HFF-Myc (cell line): ENCODE results near the gene KCTD3.

Experiments
- DNase-seq: peaks from one replicate; pipeline ENCODE4 v3.0.0-alpha.2; 2011; ENCODE audit warnings: low read depth; ENCODE audit errors: extremely low read depth
- H3K4me3 ChIP-seq: replicated peaks from 2 replicates; pipeline ENCODE4 v1.5.1; 2011; ENCODE audit warnings: low read depth, mild to moderate bottlenecking, control low read depth, low read length
- CTCF ChIP-seq: IDR thresholded peaks from 2 replicates; pipeline ENCODE4 v1.5.1; 2012; ENCODE audit warnings: mild to moderate bottlenecking, low read depth, low read length, control low read depth; ENCODE audit errors: missing control alignments

Gene KCTD3

GRCh38 chr1:215600867-215601266 lies 33.8 kb downstream of the KCTD3 start:
- no peak for TF ChIP-seq CTCF
- no peak for DNase-seq
- no peak overlapping the region for H3K4me3 ChIP-seq

- TF ChIP-seq CTCF: no peak
- no peak overlapping the region for H3K4me3 ChIP-seq
- DNase-seq: no peak
Observed at GRCh38 chr1:215601276-215601675, 34.2 kb downstream of the KCTD3 start.

- no peak overlapping the region for H3K4me3 ChIP-seq
- TF ChIP-seq CTCF: no peak
- DNase-seq: no peak
Observed at GRCh38 chr1:215603319-215603718, 36.2 kb downstream of the KCTD3 start.

- H3K4me3 ChIP-seq: no peak overlapping the region
- TF ChIP-seq CTCF: no peak
- DNase-seq: no peak
Observed at GRCh38 chr1:215605011-215605621, 38.0 kb downstream of the KCTD3 start.

- no peak for DNase-seq
- no peak for TF ChIP-seq CTCF
- H3K4me3 ChIP-seq: no peak overlapping the region
Observed at GRCh38 chr1:215606036-215606435, 38.9 kb downstream of the KCTD3 start.

GRCh38 chr1:215606564-215607168 lies 39.6 kb downstream of the KCTD3 start:
- no peak overlapping the region for H3K4me3 ChIP-seq
- peak; percentile 8 for TF ChIP-seq CTCF
- no peak for DNase-seq

GRCh38 chr1:215607412-215607811 lies 40.3 kb downstream of the KCTD3 start:
- no peak for DNase-seq
- H3K4me3 ChIP-seq: no peak overlapping the region
- TF ChIP-seq CTCF: no peak
